NCI-H748 (cell line): ENCODE results near the gene SH3YL1.

ENCODE experiments used
- DNase-seq: peaks from one replicate; lab custom pipeline; 2025; ENCODE audit not compliant: unreplicated experiment; lab: John Stamatoyannopoulos, UW

Gene SH3YL1

GRCh38 chr2:228115-228514 lies 35.7 kb downstream of the SH3YL1 start:
- DNase-seq = no peak

DNA sequence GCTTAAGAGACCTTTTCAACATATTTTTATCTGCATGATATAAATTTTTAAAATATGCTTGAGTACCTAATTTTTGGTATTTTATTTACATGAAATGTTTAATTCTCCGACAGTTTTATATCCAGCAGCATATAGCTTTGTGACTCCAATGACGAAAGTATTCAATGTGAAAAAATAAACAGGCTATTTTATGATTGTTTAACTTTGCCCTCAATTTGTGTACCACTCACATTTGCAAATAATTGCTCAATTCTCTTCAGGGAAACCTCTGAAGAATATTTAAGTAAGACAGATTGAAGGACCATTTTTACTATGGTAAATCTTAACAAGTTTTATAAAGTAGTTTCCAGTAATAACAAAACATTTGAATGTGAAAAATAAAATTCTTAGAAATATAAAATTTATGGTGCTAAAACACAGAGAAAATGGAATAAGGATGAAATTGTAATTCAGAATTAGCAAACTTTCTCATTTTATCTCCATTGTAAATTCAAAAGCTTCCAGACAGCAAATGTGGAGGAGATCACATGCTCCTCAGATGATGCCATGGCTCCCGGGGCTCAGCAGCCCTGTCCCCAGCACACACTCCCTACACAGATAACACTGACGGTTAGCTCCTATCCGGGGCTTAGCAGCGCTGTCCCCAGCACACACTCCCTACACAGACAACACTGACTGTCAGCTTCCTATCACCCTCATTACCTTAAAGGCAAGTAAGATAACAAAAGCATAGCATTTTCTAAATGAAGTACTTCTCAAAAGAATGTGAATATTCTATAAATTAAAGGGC lies 39.7 kb downstream of the SH3YL1 start:
- DNase-seq = no peak

DNA sequence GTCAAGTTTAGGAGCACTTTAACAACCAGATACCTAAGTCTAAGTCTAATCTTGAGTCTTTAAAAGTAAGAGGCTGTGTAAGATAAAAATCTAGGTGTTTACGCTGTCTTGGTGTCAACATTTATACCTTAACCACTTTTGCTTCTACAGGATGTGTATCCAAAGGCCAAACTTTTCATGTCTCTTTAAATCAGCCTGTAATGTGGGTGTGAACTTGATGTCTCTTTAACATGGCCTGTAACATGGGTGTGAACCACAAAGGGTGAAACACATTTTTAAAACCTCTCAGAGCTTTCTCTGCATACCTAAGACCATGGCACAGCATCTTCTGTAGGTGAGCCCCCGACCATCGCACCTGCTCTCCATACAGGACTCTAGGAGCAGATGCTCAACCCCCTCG lies 40.4 kb downstream of the SH3YL1 start:
- no peak for DNase-seq

DNA sequence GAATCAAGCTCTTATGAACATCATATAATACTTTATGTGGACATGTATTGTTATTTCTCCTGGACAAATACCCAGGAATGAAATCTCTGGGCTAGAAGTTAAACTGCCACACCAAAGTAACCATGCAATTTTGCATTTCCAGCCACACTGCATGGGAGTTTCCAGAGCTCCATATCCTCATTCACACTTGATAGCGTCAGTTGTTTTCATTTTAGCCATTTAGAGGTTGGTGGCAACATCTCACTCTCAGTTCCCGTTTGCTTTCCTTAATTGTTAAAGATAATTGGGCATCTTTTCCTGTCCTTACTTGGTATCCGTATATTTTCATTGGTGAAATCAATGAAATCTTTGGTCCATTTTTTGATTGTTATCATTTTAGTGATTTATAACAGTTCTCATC lies 47.8 kb downstream of the SH3YL1 start:
- DNase-seq = no peak

DNA sequence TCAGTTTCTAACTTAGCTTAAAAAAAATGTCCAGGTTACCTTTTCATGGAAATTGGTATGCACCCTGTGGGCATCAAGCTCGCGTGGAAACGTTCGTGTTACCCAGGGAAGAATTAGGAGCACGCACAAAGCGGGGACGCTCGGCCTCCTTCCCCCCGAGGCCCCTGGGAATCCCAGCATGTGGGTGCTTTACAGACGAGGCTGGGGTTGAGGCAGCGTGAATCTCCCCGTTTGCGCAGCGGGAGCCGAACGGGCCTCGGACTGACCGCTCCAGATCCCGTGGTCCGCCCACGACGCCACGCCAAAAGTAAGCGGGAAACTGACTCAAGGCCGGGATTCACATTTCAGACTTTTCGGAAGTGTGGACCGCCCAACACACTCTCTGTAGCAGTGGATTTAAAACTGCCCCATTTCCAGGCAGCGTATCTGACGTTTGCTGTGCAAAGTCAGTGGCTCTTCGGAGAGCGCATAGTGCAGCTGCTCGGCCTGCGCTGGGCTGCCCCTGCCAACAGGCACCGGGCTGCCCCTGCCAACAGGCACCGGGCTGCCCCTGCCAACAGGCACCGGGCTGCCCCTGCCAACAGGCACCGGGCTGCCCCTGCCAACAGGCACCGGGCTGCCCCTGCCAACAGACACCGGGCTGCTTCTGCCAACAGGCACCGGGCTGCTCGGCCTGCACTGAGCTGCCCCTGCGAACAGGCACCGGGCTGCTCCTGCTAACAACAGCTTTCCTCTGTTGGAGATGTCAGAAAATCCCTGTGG lies 49.7 kb downstream of the SH3YL1 start:
- DNase-seq = no peak

DNA sequence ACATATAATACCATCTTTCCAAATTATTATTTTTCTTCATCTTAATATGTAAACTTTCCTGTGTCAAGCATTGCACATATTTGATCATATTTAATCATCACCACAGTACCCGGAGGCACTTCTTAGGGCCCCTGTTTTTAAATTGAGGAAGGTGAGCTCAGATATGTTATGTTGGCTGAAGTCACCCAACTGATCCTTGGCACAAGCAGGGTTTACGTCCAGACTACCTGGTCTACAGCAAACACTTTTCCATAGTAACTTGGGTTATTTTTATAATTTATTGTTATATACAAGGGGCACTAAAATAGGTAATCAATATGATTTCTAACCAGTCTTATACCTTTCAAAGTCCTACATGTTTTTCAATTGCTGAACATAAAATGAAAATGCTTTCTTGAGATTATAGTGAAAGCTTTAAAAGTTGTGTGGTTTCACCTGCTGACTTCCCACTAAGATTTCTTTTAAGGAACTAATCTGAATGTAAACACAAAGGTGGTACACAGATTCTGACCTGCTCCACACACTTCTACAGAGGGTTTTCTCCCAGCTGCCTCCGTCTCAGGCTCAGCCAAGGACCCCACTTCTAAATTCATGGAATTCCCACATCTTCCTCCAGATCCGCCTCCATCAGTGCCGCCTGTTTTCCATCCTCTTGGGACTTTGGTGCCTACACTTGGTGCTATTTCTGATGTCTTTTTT lies 52.2 kb downstream of the SH3YL1 start:
- DNase-seq = no peak

GRCh38 chr2:210660-211059 lies 53.2 kb downstream of the SH3YL1 start:
- DNase-seq = no peak

DNA sequence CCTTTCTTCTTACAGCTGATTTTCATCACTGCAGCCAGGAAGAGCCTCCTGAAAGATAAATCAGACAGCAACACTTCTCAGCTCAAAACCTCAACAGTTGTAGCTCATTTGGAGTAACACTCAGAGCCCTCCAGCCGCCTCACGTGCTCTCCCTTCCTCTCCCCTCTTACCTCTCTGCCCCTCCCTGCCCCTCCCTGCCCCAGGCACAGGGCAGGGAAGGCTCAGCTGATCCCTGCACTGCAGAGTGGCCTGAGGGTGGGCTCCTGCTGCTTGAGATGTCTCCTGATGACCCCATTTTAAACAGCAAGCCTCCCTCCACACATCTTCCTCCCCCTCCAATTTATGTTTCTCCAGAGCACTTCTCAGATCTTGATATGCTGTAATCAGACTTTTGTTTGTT lies 54.4 kb downstream of the SH3YL1 start:
- no peak for DNase-seq

- no peak for DNase-seq
These were observed 55.5 kb downstream of the SH3YL1 start for GRCh38 chr2:208335-208734.

DNA sequence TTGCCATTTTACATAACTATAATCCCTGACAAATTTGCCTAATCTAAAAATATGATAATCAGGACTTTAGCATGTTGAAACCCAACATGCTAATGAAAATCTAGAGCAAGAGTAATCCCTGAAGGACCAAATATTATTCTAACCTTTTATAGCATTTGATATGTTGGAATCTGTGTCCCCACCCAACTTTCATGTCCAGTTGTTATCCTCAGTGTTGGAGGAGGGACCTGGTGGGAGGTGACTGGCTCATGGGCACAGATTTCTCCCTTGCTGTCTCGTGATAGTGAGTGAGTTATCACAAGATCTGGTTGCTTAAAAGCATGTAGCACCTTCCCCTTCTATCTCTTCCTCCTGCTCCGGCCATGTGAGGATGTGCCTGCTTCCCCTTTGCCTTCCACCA lies 59.8 kb downstream of the SH3YL1 start:
- DNase-seq = no peak

- no peak for DNase-seq
These were observed 60.4 kb downstream of the SH3YL1 start for GRCh38 chr2:203401-203800.

DNA sequence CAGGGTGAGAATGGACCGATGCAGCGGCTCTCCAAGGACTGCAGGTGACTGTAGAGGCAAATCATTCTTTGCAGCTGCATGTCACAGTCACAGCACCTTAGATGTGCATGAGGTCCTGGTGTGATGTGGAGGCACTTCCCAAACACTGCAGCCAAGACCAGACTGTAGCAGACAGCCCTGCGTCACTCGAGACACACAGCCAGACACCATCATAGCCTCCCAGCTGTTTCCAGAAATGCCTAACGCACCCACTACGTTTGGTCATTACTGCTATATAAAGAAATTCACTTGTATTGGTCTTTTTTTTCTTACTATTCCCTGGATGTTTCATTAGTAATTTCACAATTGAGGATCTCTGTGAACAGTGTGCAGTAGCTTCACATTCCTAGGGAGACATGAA lies 60.9 kb downstream of the SH3YL1 start:
- no peak for DNase-seq

DNA sequence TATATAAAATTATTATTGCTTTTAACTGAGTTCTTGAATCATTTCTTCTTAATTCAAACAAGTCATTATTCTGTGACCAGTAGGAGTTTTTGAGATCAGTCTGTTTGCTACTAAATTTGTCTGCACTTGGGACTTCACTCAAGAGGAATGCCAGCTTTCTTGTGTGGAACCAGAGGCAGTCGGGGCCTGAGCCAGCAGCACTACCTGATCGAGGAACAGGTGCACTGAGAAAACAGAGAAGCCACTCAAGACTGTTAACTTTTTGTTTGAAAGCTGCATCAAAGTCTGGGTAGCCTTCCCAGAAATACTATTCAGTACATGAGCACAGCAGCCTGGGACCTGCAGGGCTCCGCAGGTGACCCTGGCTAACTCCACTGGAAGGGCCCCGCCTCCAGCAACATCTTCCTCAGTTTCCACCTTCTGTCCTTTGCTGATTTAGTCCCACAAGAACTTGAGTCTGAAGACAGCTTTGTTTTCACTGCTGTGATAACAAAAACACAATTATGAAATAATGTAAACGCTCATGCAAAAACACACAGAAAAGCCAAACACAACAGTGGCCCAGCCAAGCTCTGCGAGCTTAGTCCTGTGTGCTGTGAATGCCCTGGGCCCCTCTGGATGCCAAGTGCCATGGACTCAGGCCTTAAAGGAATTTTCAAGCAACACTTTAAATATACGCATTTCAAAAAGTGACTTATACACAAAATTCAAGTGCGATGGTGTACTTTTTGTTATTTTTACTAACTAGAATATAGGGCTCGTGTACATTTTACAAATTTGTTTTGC lies 62.0 kb downstream of the SH3YL1 start:
- no peak for DNase-seq

- DNase-seq = no peak
These were observed 64.5 kb downstream of the SH3YL1 start for GRCh38 chr2:199041-199966.

- no peak for DNase-seq
These were observed 67.4 kb downstream of the SH3YL1 start for GRCh38 chr2:196406-196805.

DNA sequence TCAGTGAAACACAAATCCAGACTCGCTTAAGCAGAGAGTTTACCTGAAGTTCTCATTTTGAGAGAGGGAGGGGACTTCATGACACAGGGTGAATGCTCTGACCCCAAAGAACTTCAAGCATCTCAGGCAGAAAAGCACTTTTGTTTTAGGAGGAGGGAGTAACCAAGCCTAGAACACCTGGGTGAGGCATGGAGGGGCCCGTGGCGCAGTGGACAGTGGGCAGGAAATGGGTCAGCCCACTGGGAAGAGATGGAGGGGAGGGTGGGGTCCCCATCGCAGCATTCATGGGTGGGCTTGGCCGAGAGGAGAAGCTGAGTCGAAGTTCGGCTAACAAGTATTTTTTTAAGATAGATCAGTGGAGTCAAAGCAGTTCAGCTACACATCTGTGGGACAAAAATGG lies 67.9 kb downstream of the SH3YL1 start:
- no peak for DNase-seq

GRCh38 chr2:193141-193671 lies 70.6 kb downstream of the SH3YL1 start:
- DNase-seq = no peak

GRCh38 chr2:191311-192190 lies 72.3 kb downstream of the SH3YL1 start:
- DNase-seq = no peak

- DNase-seq = no peak
These were observed 76.0 kb downstream of the SH3YL1 start for GRCh38 chr2:187825-188224.
